Fibroblast of lung (primary cell): ENCODE results near the gene NLRP3. TPM values are rescaled to one million over a fixed set of nuclear protein-coding genes. Genes with fewer than 3 reads are reported as not detected.

Experiments used
- DNase-seq, 2 donors: peaks; one replicate each; pipeline versions ENCODE4 v3.0.0 to v3.0.0-alpha.2; 2010; ENCODE audit warnings: low read depth in 2 of 2
- H2AFZ ChIP-seq: 2 replicates; pipeline ENCODE4 v1.5.1; 2012; ENCODE audit warnings: low read length, control low read depth, inconsistent platforms
- H3K27ac ChIP-seq: 2 replicates; pipeline ENCODE4 v1.5.1; 2011; ENCODE audit warnings: low read length, control low read depth; ENCODE audit not compliant: insufficient read depth
- H3K27me3 ChIP-seq: 2 replicates; pipeline ENCODE4 v1.5.1; 2011; ENCODE audit warnings: mild to moderate bottlenecking, low read length; ENCODE audit not compliant: control insufficient read depth, insufficient read depth
- H3K36me3 ChIP-seq: 2 replicates; pipeline ENCODE4 v1.5.1; 2011; ENCODE audit warnings: low read length; ENCODE audit not compliant: control insufficient read depth, insufficient read depth
- H3K4me1 ChIP-seq: 2 replicates; pipeline ENCODE4 v1.5.1; 2011; ENCODE audit warnings: low read length; ENCODE audit not compliant: control insufficient read depth, insufficient read depth; ENCODE audit errors: extremely low read depth
- H3K4me2 ChIP-seq: 2 replicates; pipeline ENCODE4 v1.5.1; 2011; ENCODE audit warnings: low read length, control low read depth; ENCODE audit not compliant: insufficient read depth; ENCODE audit errors: extremely low read depth
- H3K4me3 ChIP-seq, 4 experiments: fragments of 200-600 bp in 1 of 4; sonication (generic) in 1 of 4; replicated peaks in 1 of 4; 2 replicates each; pipeline ENCODE4 v1.5.1; 2011 to 2016; ENCODE audit warnings: low read length in 4 of 4, low read depth in 3 of 4, mild to moderate bottlenecking in 3 of 4, control low read depth in 2 of 4, inconsistent platforms in 1 of 4, mixed read lengths in 1 of 4; ENCODE audit not compliant: insufficient read depth in 1 of 4; ENCODE audit errors: control extremely low read depth in 1 of 4
- H3K79me2 ChIP-seq: 2 replicates; pipeline ENCODE4 v1.5.1; 2012; ENCODE audit warnings: mild to moderate bottlenecking, low read length, inconsistent platforms; ENCODE audit not compliant: control insufficient read depth, insufficient read depth
- H3K9ac ChIP-seq: 2 replicates; pipeline ENCODE4 v1.5.1; 2011; ENCODE audit warnings: mild to moderate bottlenecking, low read length, control low read depth; ENCODE audit not compliant: insufficient read depth
- H3K9me3 ChIP-seq: 2 replicates; pipeline ENCODE4 v1.5.1; 2012; ENCODE audit warnings: low read depth, low read length; ENCODE audit not compliant: control insufficient read depth, insufficient read depth
- H4K20me1 ChIP-seq: 2 replicates; pipeline ENCODE4 v1.5.1; 2011; ENCODE audit warnings: low read length; ENCODE audit not compliant: control insufficient read depth, insufficient read depth; ENCODE audit errors: extremely low read depth
- CTCF ChIP-seq, 2 donors: IDR thresholded peaks in 1 of 2; conservative IDR thresholded peaks in 1 of 2; 1 replicate in 1 of 2; 2 replicates in 1 of 2; pipeline ENCODE4 v1.5.1; 2011 to 2012; ENCODE audit warnings: low read length in 2 of 2, control low read depth in 1 of 2, inconsistent platforms in 1 of 2, low read depth in 1 of 2, mild to moderate bottlenecking in 1 of 2
- EZH2 ChIP-seq: IDR thresholded peaks from 2 replicates; pipeline ENCODE4 v1.5.1; 2012; ENCODE audit warnings: low read length, control low read depth, mild to moderate bottlenecking; ENCODE audit errors: missing control alignments
- polyA plus RNA-seq, 2 donors: library from polyadenylated mRNA; depleted of rRNA in 1 of 2; stranded (reverse) in 1 of 2; unstranded in 1 of 2; fragments of >200 nt; gene quantifications; 2 replicates each; pipeline ENCODE4 v1.2.1, GENCODE V29; 2011 to 2012; ENCODE audit warnings: missing spikeins in 1 of 2
- total RNA-seq: library from RNA; depleted of rRNA; stranded (reverse); fragments of >200 nt; gene quantifications from 2 replicates; pipeline ENCODE4 v1.2.1, GENCODE V29; 2014

NLRP3 gene
- total and polyA plus RNA-seq, 2 donors (not counting 1 experiment from before 2014, with no cell fraction given): under 0.01 to 0.07 TPM

GRCh38 chr1:247406014-247406656 is 9.8 kb upstream of the NLRP3 start:
- no peaks in the 10 kb centered on the region for H3K79me2 ChIP-seq
- DNase-seq: no peak
- H3K4me3 ChIP-seq: no peak overlapping the region
- H3K36me3 ChIP-seq: no peaks in the 10 kb centered on the region
- H3K9me3 ChIP-seq: no peaks in the 10 kb centered on the region
- no peak overlapping the region for H3K9ac ChIP-seq
- no peaks in the 10 kb centered on the region for H3K4me1 ChIP-seq
- TF ChIP-seq EZH2: no peak
- no peak for TF ChIP-seq CTCF (conservative IDR thresholded peaks at IDR 0.05 in 1 of 2, IDR thresholded peaks at IDR 0.05 in 1 of 2; ENCODE audit: low read depth in 1 of 2, low read length in 2 of 2)
- no peaks in the 10 kb centered on the region for H3K27me3 ChIP-seq
- H3K27ac ChIP-seq: no peak overlapping the region
- H2AFZ ChIP-seq: no peak overlapping the region
- no peak overlapping the region for H3K4me2 ChIP-seq
- no peaks in the 10 kb centered on the region for H4K20me1 ChIP-seq

- Histone ChIP-seq H3K27ac (no peak overlapping the region), H3K4me1 (no peaks in the 10 kb centered on the region), H3K36me3 (no peaks in the 10 kb centered on the region), H3K79me2 (no peaks in the 10 kb centered on the region), H2AFZ (no peak overlapping the region), H4K20me1 (no peaks in the 10 kb centered on the region), H3K9ac (no peak overlapping the region), H3K9me3 (no peaks in the 10 kb centered on the region), H3K4me3 (no peak overlapping the region), H3K4me2 (no peak overlapping the region), H3K27me3 (no peaks in the 10 kb centered on the region)
- TF ChIP-seq CTCF (conservative IDR thresholded peaks at IDR 0.05 in 1 of 2, IDR thresholded peaks at IDR 0.05 in 1 of 2; ENCODE audit: low read depth in 1 of 2, low read length in 2 of 2) (no peak), EZH2 (no peak)
- DNase-seq: no peak
Observed at GRCh38 chr1:247407180-247407616, 8.8 kb upstream of the NLRP3 start.

- Histone ChIP-seq H2AFZ (no peak overlapping the region), H3K27ac (no peak overlapping the region), H3K4me3 (no peak overlapping the region), H3K79me2 (no peaks in the 10 kb centered on the region), H3K9ac (no peak overlapping the region), H4K20me1 (no peaks in the 10 kb centered on the region), H3K27me3 (no peaks in the 10 kb centered on the region), H3K9me3 (no peaks in the 10 kb centered on the region), H3K36me3 (no peaks in the 10 kb centered on the region), H3K4me1 (no peaks in the 10 kb centered on the region), H3K4me2 (no peak overlapping the region)
- no peak for DNase-seq
- TF ChIP-seq EZH2 (no peak), CTCF (conservative IDR thresholded peaks at IDR 0.05 in 1 of 2, IDR thresholded peaks at IDR 0.05 in 1 of 2; ENCODE audit: low read depth in 1 of 2, low read length in 2 of 2) (no peak)
Observed at GRCh38 chr1:247408100-247408499, 7.9 kb upstream of the NLRP3 start.
